GM12874 (cell line): ENCODE data around the gene HES3.

ENCODE experiments used
- TF ChIP-seq, protein P1 (sequence below): IDR thresholded peaks from 2 replicates; pipeline ENCODE4 v1.5.1; 2011; ENCODE audit warnings: low read depth, mild to moderate bottlenecking, control low read depth, low read length, moderate library complexity; ENCODE audit not compliant: insufficient read depth

HES3 gene

DNA sequence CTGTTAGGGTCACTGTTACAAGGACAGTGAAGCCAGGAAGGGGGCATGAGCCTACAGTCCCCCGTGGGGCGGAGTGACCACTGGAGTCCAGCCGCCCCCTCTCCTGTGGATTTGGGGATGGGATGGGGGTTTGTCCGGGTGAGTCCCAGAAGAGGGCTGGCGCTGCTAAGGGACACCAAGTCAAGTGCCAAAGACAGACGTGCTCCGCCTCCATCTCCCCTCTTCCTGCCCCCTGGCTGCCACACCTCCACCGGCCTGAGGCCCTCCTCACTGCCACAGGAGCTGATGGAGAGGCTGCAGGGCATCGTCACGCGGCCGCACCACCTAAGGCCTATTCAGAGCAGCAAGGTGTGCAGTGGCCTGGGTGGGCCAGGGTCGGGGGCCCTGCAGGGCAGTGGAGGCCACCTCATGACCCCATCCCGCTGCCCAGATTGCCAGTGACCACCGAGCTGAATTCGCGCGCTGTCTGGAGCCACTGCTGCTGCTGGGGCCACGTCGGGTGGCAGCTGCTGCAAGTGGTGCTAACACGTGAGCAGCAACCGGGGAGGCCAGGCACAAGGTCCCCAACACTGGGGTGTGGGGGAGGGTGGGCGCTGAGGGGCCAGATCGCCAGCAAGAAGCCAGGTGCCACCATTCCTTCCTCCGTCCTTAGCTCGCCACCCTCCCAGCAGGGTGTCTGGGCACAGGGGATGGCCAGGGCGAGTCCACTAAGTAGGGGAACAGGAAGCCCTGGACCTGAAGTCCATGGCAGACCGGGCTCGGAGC, 33.2 kb upstream of the HES3 start:
- TF ChIP-seq, protein P1, sequence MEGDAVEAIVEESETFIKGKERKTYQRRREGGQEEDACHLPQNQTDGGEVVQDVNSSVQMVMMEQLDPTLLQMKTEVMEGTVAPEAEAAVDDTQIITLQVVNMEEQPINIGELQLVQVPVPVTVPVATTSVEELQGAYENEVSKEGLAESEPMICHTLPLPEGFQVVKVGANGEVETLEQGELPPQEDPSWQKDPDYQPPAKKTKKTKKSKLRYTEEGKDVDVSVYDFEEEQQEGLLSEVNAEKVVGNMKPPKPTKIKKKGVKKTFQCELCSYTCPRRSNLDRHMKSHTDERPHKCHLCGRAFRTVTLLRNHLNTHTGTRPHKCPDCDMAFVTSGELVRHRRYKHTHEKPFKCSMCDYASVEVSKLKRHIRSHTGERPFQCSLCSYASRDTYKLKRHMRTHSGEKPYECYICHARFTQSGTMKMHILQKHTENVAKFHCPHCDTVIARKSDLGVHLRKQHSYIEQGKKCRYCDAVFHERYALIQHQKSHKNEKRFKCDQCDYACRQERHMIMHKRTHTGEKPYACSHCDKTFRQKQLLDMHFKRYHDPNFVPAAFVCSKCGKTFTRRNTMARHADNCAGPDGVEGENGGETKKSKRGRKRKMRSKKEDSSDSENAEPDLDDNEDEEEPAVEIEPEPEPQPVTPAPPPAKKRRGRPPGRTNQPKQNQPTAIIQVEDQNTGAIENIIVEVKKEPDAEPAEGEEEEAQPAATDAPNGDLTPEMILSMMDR, result no peak

DNA sequence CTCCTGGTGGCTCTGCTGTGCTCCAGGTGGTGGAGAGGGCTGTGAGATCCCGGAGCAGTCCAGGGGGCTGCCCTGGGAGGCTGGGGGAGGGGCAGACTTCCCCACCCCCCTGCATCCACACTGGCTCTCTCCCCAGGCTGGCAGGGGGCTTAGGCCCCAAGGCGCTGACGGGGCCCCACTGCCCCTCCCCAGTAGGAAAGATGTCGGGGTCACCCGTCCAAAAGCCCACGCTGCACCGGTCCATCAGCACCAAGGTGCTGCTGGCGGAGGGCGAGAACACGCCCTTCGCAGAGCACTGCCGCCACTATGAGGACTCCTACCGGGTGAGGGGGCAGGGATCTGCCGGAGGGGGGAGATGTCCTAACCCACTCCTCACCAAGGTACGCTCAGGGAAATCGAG, 32.2 kb upstream of the HES3 start:
- TF ChIP-seq, protein P1, result no peak

DNA sequence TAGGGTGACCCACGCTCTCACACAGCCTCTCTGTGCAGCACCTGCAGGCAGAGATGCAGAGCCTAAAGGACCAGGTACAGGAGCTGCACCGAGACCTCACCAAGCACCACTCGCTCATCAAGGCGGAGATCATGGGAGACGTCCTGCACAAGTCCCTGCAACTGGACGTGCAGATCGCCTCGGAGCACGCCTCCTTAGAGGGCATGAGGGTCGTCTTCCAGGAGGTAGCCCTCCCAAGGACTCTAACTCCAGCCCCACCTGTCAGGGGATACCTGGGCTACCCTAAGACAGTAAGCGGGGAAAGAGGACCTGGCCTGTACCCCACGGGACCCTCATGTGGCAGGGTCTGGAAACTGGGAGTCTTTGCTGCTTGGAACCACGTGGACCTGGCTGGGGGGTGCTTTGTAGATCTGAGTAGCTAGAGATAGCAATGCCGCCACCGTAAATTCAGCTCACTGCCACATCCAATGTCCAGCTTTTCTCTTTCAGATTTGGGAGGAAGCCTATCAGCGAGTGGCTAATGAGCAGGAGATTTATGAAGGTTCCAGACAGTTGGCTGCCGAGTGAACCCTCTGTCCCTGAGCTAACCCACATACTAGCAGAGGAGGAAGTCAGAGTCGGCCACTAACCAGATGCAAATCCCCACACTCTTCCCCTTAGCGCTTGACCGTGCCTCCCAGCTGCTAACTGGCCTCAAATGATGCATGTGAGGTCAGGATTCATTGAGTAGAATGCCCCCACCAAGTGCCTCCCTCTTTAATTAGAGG, 31.6 kb upstream of the HES3 start:
- TF ChIP-seq, protein P1, result no peak

GRCh38 chr1:6218375-6219164, 25.4 kb upstream of the HES3 start:
- TF ChIP-seq, protein P1, result no peak

DNA sequence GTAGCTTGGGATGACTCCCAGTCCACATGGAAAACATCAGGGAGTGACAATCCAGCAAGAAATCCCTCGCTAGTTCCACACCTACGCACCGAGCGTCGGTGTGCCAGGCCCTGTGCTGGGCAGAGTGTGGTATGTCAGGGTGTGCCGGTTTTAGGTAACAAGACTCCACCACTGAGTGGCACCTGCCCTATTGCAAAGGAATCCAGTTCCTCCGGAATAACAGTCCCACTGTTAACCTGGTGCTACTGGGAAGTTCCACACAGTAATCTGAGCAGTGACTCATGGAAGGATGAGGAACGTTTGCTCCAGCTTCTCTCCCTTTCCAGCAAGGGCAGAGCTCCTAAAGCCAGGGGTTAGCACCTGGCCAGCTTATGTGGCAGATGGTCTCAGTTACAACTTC, 23.7 kb upstream of the HES3 start:
- TF ChIP-seq, protein P1, result no peak

- TF ChIP-seq, protein P1, result no peak
Observed at GRCh38 chr1:6221210-6221784, 22.7 kb upstream of the HES3 start.

GRCh38 chr1:6222636-6223035, 21.3 kb upstream of the HES3 start:
- TF ChIP-seq, protein P1, result no peak
